Ishikawa (cell line): ENCODE data around the gene KIFC3.

Experiments used
- CEBPB ChIP-seq: IDR thresholded peaks from 2 replicates; pipeline ENCODE4 v1.6.1; 2012
- EGR1 ChIP-seq: IDR thresholded peaks from 2 replicates; pipeline ENCODE4 v1.6.1; 2012
- EP300 ChIP-seq: IDR thresholded peaks from 2 replicates; pipeline ENCODE4 v1.6.1; 2012; ENCODE audit warnings: borderline replicate concordance
- FOXM1 ChIP-seq: IDR thresholded peaks from 2 replicates; pipeline ENCODE4 v1.6.1; 2012; ENCODE audit warnings: low read depth, borderline replicate concordance
- NFIC ChIP-seq: IDR thresholded peaks from 2 replicates; pipeline ENCODE4 v1.6.1; 2012
- RAD21 ChIP-seq: IDR thresholded peaks from 2 replicates; pipeline ENCODE4 v1.6.1; 2012; ENCODE audit warnings: low read depth
- TAF1 ChIP-seq: IDR thresholded peaks from 2 replicates; pipeline ENCODE4 v1.6.1; 2012; ENCODE audit warnings: low read depth, mild to moderate bottlenecking
- TCF12 ChIP-seq: IDR thresholded peaks from 2 replicates; pipeline ENCODE4 v1.6.1; 2012; ENCODE audit warnings: low read depth
- TEAD4 ChIP-seq: IDR thresholded peaks from 2 replicates; pipeline ENCODE4 v1.6.1; 2012
- YY1 ChIP-seq: IDR thresholded peaks from 2 replicates; pipeline ENCODE4 v1.6.1; 2012; ENCODE audit warnings: low read depth
- TF ChIP-seq, protein P1 (sequence below): IDR thresholded peaks from 2 replicates; pipeline ENCODE4 v1.6.1; 2012; ENCODE audit warnings: low read depth, mild to moderate bottlenecking
- TF ChIP-seq, protein P2 (sequence below): IDR thresholded peaks from 2 replicates; pipeline ENCODE4 v1.6.1; 2012
- TF ChIP-seq, protein P3 (sequence below): IDR thresholded peaks from 2 replicates; pipeline ENCODE4 v1.6.1; 2012

DNA sequence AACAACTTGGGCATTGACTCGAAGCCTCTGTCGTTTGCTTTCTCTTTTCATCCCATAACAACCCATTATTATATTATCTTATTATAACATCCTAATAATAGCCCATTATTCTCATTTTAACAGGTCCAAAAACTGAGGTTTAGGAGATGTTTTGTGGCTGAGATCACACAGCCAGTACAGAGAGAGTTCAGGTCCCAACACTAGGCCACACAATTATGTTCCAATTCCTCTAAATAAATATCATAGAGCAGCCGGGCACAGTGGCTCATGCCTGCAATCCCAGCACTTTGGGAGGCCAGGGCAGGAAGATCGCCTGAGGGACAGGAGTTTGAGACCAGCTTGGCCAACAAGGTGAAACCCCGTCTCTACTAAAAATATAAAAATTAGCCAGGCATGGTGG is 40.3 kb upstream of the KIFC3 start:
- TF ChIP-seq NFIC = no peak
- no peak for TF ChIP-seq EP300
- TF ChIP-seq RAD21 = no peak
- TF ChIP-seq, protein P1, sequence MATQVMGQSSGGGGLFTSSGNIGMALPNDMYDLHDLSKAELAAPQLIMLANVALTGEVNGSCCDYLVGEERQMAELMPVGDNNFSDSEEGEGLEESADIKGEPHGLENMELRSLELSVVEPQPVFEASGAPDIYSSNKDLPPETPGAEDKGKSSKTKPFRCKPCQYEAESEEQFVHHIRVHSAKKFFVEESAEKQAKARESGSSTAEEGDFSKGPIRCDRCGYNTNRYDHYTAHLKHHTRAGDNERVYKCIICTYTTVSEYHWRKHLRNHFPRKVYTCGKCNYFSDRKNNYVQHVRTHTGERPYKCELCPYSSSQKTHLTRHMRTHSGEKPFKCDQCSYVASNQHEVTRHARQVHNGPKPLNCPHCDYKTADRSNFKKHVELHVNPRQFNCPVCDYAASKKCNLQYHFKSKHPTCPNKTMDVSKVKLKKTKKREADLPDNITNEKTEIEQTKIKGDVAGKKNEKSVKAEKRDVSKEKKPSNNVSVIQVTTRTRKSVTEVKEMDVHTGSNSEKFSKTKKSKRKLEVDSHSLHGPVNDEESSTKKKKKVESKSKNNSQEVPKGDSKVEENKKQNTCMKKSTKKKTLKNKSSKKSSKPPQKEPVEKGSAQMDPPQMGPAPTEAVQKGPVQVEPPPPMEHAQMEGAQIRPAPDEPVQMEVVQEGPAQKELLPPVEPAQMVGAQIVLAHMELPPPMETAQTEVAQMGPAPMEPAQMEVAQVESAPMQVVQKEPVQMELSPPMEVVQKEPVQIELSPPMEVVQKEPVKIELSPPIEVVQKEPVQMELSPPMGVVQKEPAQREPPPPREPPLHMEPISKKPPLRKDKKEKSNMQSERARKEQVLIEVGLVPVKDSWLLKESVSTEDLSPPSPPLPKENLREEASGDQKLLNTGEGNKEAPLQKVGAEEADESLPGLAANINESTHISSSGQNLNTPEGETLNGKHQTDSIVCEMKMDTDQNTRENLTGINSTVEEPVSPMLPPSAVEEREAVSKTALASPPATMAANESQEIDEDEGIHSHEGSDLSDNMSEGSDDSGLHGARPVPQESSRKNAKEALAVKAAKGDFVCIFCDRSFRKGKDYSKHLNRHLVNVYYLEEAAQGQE = no peak
- no peak for TF ChIP-seq EGR1
- no peak for TF ChIP-seq TEAD4
- TF ChIP-seq FOXM1 = no peak
- no peak for TF ChIP-seq CEBPB
- TF ChIP-seq YY1 = no peak
- TF ChIP-seq, protein P2, sequence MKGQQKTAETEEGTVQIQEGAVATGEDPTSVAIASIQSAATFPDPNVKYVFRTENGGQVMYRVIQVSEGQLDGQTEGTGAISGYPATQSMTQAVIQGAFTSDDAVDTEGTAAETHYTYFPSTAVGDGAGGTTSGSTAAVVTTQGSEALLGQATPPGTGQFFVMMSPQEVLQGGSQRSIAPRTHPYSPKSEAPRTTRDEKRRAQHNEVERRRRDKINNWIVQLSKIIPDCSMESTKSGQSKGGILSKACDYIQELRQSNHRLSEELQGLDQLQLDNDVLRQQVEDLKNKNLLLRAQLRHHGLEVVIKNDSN = no peak
- TF ChIP-seq, protein P3, sequence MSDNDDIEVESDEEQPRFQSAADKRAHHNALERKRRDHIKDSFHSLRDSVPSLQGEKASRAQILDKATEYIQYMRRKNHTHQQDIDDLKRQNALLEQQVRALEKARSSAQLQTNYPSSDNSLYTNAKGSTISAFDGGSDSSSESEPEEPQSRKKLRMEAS = no peak
- TF ChIP-seq TAF1 = no peak
- no peak for TF ChIP-seq TCF12
